ENCODE measurements around the gene DDAH1. TPM values are rescaled to one million over a fixed set of nuclear protein-coding genes. Genes with fewer than 3 reads are reported as not detected.

DDAH1 gene
- total and polyA plus RNA-seq, 2 of the 8 experiments (the other 6 are each of a cell fraction or from before 2014, with no cell fraction given): 22.8 to 54.5 TPM

- H3K9ac ChIP-seq (replicated peaks in 1 of 4; ENCODE audit: extremely low read depth in 1 of 4, low read depth in 3 of 4, low read length in 3 of 4): no peak overlapping the region
- DNase-seq (ENCODE audit: low read depth in 1 of 2, low spot score in 2 of 2): no peak
- no peak overlapping the region for H2BK120ac ChIP-seq (replicated peaks; ENCODE audit: low read depth, low read length)
- H3K79me1 ChIP-seq (ENCODE audit: low read depth, low read length): no peaks in the 10 kb centered on the region
- POLR2A ChIA-PET (ENCODE audit: partially characterized antibody): interaction anchor here (0.7 kb wide), 1 partner anchor 103 kb away, joined by 3 read pairs; no protein-coding TSS in a partner anchor
- no peak overlapping the region for H2BK5ac ChIP-seq (ENCODE audit: low read depth, low read length)
- H2BK20ac ChIP-seq (ENCODE audit: low read length): no peak overlapping the region
- no peak overlapping the region for H3K4me3 ChIP-seq (ENCODE audit: extremely low read depth in 1 of 4, insufficient read depth in 2 of 4, low read depth in 3 of 4, low read length in 4 of 4)
- no peak overlapping the region for H2BK15ac ChIP-seq (ENCODE audit: low read length)
- no peak overlapping the region for H4K5ac ChIP-seq (ENCODE audit: insufficient read length, low read depth, low read length)
- no peak overlapping the region for H2AK5ac ChIP-seq (ENCODE audit: low read depth, low read length)
- no peak overlapping the region for H3K23ac ChIP-seq (ENCODE audit: insufficient read length)
- peaks cover 0 to 4% (median 0%) of the 10 kb centered on the region in 4 experiments; a peak in 1 of 8 replicates for H3K36me3 ChIP-seq (ENCODE audit: control insufficient read depth in 2 of 4, insufficient read depth in 4 of 4, low read length in 3 of 4)
- no peaks in the 10 kb centered on the region; a peak in 1 of 4 replicates for H3K9me3 ChIP-seq (ENCODE audit: insufficient read depth in 2 of 2, low read depth in 1 of 2, low read length in 1 of 2)
- 96% methylated on average over 3 of the region's 3 CpGs; no CpG with 5 or more reads in 1 of the 2 experiments for WGBS, 2 experiments (ENCODE audit: extremely low coverage in 1 of 2, insufficient coverage in 1 of 2, insufficient read length in 1 of 2, insufficient replicate concordance in 2 of 2, low coverage in 1 of 2, low lambda C conversion rate in 2 of 2, missing lambda C conversion rate in 1 of 2)
- no peak overlapping the region for H3K27ac ChIP-seq (ENCODE audit: low read depth, low read length)
- no peaks in the 10 kb centered on the region for H3K23me2 ChIP-seq (ENCODE audit: low read depth, low read length)
- H3K79me2 ChIP-seq (ENCODE audit: control insufficient read depth in 1 of 2, insufficient read depth in 2 of 2, low read length in 2 of 2): no peaks in the 10 kb centered on the region
- H4K20me1 ChIP-seq (replicated peaks in 1 of 2; ENCODE audit: control insufficient read depth in 1 of 2, insufficient read depth in 2 of 2, low read length in 2 of 2): no peaks in the 10 kb centered on the region
- no peak overlapping the region for H2AFZ ChIP-seq (ENCODE audit: low read length)
- H3K4me2 ChIP-seq (ENCODE audit: insufficient read depth in 1 of 2, low read depth in 2 of 2, low read length in 2 of 2): no peak overlapping the region
- TF ChIP-seq RAD21 (IDR thresholded peaks at IDR 0.05 in 1 of 2, conservative IDR thresholded peaks at IDR 0.05 in 1 of 2; ENCODE audit: low read depth in 2 of 2, low read length in 2 of 2) (no peak), MAX (IDR thresholded peaks at IDR 0.05) (no peak)
- no peak overlapping the region for H3K18ac ChIP-seq (ENCODE audit: extremely low read depth, low read length)
- no peak for FAIRE-seq
- CTCF ChIA-PET (ENCODE audit: partially characterized antibody): interaction anchor here (1.0 to 1.4 kb wide), 4 partner anchors 9 to 43 kb away, joined by 3 to 4 read pairs (median 4); no protein-coding TSS in a partner anchor
- no peaks in the 10 kb centered on the region for H3K27me3 ChIP-seq (replicated peaks in 1 of 4; ENCODE audit: control insufficient read depth in 3 of 4, extremely low read depth in 1 of 4, insufficient read depth in 3 of 4, low read length in 3 of 4)
- no peak overlapping the region for H3K56ac ChIP-seq (replicated peaks; ENCODE audit: insufficient read length, low read depth, low read length)
- no peak overlapping the region for H2BK12ac ChIP-seq (ENCODE audit: low read depth, low read length)
- no peak overlapping the region for H4K8ac ChIP-seq (ENCODE audit: extremely low read depth, insufficient read depth, low read length)
- H3K4ac ChIP-seq (replicated peaks; ENCODE audit: insufficient read length, low read depth, low read length): no peak overlapping the region
- no peak overlapping the region for H3K14ac ChIP-seq (ENCODE audit: insufficient read length)
- H3K4me1 ChIP-seq (replicated peaks in 1 of 4; ENCODE audit: control insufficient read depth in 3 of 4, insufficient read depth in 4 of 4, low read length in 3 of 4): no peaks in the 10 kb centered on the region
- no peak overlapping the region for H4K91ac ChIP-seq (replicated peaks; ENCODE audit: insufficient read length, low read length)
Measured at GRCh38 chr1:85351202-85351828, 113.6 kb downstream of the DDAH1 start.
